GM12874 (cell line): ENCODE measurements around the gene TXN.

Experiments used
- CTCF ChIP-seq: IDR thresholded peaks from 2 replicates; pipeline ENCODE4 v1.5.1; 2011; ENCODE audit warnings: low read depth, mild to moderate bottlenecking, control low read depth, low read length, moderate library complexity; ENCODE audit not compliant: insufficient read depth

The TXN gene

GRCh38 chr9:110207071-110207641 lies 49.2 kb downstream of the TXN start:
- TF ChIP-seq CTCF = no peak

DNA sequence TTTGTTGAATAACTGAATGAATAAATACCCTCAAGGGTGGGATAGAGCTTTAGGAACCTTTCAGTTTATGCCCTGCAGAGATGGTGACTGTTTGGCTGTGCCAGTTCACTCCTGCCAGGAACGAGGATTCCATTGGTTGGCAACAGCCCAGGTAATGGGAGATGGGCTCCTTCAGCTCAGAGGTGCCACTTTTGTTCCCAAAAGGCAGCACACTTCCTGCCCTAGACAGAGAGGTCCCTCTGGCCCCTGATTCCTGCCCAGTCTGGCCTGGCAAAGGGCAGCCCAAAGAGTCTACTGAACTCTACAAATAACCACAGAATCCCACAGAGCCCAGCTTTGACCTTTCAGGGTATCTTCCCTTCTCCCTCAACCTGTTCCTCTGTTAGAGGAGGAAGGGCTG lies 49.9 kb downstream of the TXN start:
- no peak for TF ChIP-seq CTCF

DNA sequence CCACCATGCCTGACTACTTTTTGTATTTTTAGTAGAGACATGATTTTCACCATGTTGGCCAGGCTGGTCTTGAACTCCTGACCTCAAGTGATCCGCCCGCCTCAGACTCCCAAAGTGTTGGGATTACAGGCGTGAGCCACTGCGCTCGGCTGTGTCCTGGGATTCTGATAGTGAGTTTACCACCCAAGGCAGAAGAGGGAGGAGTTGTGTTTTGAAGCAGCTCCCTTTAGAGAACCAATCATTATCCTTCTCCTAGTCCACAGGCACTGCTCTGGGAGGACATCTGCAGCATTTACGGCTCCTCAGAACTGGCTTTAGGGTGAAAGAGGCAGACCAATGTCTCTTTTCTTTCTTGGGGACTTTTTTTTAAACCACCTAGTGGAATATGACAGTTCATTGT lies 54.1 kb downstream of the TXN start:
- TF ChIP-seq CTCF = no peak

DNA sequence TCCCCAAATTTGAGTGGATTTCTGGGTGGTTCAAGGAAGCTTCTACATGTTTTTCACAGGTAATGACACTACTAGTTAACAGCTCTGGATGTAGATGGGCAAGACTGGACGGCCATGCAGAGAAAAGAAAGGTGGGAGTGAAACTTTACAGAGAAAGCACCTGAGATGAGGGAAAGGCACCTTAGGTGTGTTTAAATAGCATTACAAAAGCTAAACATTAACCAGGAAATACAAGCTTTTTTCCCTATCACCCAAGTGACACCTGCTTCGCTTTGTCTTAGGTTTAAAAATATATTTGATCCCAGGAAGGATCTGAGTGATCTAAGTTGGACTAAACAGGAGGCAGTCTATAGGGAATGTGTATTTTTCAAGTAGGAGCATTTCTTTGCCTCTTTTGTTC lies 56.7 kb downstream of the TXN start:
- TF ChIP-seq CTCF = no peak

DNA sequence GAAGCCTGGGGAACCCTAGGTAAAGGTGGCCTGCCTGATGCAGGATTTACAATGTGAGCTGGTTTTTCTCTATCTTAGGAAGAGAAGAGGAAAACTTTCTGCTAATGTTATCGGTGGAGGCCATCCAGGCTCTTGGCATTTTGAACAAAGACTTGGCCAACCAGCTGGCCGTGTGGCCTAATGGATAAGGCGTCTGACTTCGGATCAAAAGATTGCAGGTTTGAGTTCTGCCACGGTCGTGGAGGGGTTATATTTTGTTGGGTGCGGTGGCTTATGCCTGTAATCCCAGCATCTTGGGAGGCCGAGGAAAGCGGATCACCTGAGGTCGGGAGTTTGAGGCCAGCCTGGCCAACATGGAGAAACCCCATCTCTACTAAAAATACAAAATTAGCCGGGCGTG lies 58.0 kb downstream of the TXN start:
- TF ChIP-seq CTCF = no peak

DNA sequence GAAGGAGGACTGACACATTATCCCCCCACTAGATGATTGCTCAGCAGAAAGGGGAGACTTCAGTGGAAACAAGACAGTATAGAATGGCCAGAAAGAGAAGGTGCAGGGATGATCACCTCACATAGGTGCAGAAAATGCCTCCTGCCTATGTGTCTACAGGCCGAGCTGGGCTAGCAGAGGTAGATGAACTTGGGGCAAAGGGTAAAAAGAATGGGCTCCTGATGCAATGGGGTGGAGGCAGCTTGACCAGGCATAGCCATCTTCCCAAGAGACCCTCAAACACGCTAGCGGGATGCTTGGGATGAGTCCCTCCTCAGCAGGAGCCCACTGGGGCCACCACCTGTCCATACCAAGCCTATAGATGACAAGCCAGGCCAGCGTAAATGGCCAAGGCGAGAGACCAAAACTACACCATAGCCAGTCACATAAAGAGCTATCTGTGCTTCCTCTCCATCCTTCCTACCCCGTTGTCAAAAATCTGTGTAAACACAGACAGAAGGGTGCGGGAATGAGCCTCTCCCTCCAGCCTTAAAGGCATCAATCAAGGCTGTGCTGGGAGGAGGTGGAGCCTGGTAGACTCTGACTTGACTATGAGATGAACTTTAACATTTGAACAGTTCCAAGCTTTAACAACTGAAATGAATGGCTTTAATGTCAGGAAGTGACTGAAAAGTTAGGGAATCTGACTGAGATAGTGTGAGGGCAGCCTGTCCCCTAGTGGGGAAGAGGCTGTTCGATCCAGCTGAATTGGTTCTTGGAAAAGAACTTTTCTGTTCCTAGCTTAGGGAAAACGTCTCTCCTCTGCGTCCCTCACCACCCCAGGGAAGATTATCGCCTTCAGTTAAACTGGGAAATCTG lies 58.7 kb downstream of the TXN start:
- no peak for TF ChIP-seq CTCF
